Left forelimb (tissue), 1 donor: ENCODE results near the gene SPEG.

Source experiments
- DNase-seq: peaks from one replicate; pipeline ENCODE4 v3.0.0-alpha.2; 2018; ENCODE audit warnings: low spot score

Gene SPEG

DNA sequence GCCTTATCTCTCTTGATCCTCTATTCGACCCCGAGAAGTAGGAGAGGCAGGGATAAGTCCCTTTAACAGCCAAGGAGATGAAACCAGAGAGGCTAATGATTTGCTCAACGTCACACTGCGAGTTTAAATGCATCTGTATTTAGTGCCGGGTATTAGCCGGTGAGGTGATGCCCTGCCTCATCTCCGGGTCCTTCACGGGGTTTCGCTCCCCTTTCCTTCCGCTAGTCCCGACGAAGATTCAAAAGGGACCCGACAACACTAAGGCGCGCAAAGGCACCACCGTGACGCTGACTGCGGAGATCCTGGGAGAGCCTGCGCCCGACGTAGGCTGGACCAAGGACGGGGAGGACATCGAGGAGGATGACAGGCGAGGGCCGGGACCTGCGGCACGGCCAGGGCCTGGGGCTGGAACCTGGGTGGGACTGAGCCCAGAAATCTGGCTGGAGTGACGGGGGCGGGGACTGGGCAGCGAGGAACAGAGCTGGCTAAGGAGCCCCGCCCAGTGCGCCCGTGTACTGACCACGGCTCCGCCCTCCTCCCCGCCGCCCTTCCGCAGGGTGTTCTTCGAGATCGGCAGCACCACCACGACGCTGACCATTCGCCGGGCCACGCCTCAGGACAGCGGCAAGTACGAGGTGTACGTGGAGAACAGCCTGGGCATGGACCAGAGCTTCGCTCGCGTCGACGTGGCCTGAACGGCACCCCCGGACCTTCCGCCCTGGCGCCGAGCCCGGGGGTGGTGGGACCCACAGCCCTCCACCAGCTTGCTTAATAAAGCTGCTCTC, 63.0 kb downstream of the SPEG start:
- DNase-seq, result peak; percentile 85

DNA sequence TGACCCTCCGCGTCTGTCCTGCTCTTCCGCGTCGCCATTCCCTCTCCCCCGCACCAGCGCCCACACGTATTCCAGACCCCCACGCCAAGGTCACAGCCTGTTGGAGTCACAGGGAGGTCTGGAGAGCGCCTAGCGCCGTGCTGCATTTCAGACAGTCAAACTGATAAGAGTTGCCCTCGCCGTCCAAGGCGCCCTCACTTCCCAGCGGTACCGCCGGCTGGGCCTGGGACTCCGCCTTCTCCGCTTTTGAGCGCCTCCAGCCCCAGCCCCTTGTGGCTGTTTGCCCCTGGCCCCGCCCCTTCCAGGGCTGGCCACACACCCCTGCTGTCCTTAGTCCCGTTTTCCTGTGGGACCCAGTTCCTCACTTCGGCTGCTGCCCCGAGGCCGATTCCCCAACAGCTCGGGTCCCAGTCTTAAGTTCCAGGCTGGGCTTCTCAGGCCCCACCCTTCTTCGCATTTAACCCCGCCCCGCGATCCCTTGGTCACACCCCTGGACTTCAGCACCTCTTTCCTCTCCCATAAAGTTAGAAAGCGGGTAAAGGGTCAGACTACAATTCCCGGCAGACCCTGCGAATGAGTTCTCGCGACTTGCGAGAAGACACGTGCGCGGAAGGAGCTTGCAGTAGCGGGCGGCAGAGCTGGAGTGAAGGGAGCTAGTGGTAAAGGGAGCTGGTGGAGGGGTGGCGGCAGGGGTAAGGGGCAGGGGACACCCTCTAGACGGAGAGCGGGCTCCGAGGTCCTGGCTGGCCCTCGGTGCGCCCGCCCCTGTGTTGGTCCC, 63.8 kb downstream of the SPEG start, which contains the start of gene GMPPA:
GMPPA (plus strand) TSS at position 612 of the 778 bp plus-strand sequence. CDS start 1,085 bp downstream, outside the sequence.
- peak; percentile 99 for DNase-seq

DNA sequence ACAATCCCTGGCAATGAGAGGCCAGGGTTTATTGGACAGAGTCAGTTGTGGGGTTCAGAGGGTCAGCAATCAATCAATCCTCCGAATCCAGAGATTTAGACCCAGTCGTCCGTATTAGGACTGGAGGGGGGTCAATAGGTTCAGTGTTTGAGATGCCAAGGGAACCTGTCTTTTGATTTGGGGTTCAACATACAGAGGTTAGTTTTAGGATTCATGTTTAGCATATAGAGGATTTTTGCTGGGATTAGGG, 64.3 kb downstream of the SPEG start:
- DNase-seq, result no peak

DNA sequence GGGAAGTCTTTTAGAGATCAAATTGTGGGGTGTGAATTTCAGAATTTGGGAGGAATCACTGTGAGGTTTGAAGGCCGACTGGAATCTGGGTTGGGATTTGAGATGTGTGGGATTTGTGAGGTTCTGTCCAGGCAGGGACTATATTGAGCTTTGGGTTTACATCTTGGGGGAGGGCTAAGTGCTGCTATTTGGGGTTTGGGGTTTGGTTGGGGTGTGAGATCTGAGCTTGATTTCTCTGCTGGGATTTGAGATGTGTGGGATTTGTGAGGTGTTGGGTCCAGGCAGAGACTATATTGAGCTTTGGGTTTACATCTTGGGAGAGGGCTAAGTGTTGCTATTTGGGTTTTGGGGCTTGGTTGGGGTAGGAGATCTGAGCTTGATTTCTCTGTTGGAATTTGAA, 64.9 kb downstream of the SPEG start:
- DNase-seq, result no peak

DNA sequence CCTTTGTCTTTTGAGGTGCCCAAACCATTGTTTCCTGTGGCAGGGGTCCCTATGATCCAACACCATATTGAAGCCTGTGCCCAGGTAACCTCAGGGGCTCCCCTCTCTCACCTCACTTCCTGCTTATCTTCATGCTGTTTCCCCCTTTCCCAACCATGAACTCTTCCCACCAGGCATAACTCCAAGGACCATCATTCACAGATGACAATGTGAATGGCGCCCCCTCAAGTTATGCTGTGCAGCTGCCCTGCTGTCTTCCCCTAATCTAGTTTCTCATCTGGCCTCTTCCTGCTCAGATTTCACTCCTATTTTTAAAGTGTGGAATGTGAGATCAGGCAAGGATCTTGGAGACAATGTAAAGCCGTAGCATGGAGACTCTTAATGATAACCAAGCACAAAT, 65.5 kb downstream of the SPEG start:
- DNase-seq, result no peak

DNA sequence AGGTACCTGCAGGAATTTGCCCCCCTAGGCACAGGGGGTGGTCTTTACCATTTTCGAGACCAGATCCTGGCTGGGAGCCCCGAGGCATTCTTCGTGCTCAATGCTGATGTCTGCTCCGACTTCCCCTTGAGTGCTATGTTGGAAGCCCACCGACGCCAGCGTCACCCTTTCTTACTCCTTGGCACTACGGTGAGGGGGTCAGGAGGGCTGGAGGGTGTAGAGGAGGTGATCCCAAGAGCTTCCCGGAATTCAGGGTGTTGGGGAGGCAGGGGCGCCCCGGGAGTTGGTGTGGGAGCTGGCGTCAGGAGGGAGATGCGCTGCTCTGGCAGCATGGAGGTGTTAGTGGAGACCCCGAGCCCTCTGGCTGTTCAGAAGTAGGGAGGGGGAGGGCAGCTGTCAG, 67.2 kb downstream of the SPEG start:
- no peak for DNase-seq

DNA sequence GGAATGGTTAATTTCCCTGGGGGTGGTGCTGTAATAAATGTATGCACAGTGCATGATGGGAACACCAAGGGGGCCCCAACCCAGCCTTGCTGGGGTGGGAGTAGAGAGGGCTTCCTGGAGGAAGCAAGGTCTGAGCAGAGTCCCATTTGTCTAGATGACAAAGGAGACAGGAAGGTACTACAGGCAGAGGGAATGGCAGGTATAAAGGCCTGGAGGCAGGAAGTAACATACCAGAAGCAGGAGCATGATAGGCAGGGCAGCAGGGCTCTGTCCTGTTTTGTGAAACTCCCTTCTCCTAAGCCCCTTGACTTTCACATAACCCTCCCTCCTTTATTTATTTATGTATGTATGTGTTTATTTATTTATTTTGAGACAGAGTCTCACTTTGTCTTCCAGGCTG, 68.0 kb downstream of the SPEG start:
- DNase-seq, result no peak

DNA sequence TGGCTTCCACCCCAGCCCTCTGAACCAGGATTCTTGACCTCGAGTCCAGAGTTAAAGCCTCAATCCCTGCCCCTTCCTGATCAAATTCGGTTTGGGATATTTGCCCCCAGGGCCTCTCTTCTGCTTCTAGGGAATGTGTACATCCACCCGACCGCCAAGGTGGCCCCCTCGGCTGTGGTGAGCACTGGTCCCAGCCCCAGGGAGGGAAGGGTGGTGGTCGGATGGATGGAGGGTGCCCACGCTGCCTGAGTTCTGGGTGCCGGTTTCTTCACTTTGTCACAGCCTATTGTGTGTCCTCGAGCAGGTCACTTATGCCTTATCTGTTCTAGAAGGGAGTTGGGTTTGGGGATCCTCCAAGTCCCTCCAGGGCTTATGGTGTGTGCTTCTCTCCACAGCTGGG, 70.9 kb downstream of the SPEG start:
- DNase-seq, result no peak

DNA sequence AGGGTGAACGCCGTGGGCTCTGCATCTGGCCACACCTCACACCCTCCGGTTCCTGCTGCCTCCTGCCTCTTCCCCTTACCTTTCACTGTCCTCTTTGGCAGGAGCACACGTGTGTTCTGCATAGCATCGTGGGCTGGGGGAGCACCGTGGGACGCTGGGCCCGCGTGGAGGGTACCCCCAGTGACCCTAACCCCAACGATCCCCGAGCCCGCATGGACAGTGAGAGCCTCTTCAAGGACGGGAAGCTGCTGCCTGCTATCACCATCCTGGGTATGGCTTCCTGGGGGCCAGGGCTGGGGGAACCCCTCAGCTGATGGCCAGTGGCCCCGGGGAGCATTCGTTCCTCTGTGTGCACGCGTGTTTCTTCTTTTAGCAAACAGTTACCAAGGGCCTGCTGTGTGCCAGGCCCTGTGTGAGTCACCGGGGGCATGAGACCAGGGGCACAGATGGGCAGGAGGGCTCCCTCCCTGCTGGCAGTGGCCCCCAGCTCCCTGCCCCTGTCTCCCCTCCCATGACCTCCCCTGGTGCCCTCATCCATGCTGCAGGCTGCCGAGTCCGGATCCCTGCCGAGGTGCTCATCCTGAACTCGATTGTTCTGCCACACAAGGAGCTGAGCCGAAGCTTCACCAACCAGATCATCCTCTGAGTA, 71.6 kb downstream of the SPEG start:
- DNase-seq, result no peak

DNA sequence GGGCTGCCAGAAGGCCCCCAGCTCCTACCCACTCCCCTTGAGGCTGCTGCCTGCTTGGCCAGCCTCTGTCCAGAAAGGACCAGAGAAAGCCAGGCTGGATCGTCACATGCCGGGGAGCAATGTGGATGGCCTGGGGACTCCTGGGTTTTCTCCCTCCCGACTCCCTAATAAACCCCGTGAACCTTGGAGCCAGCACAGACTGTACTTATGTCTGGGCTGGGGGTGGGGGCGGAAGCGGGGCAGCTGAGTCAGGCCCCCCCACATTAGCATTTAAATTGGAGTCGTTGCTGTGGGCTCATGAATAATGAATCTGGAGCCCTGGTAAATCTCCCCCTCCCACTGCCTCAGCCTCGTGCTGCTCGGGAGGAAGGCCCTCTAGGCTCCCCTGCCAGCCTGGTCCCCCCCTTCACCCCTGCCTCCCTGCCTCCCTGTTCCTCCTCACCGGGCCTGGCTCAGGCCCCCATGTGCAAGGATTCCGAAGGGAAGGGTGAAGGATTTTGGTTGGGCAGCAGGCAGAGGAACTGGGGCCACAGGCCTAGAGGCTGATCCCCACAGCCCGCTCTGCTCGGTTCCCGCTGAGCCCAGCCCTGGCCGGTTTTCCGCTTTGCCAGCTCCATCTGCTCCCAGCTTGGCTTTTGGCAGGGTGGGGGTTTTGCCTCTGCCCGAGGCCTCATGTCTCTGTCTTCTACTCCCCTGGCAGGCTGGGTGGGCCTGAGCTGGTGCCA, 72.3 kb downstream of the SPEG start:
- no peak for DNase-seq

DNA sequence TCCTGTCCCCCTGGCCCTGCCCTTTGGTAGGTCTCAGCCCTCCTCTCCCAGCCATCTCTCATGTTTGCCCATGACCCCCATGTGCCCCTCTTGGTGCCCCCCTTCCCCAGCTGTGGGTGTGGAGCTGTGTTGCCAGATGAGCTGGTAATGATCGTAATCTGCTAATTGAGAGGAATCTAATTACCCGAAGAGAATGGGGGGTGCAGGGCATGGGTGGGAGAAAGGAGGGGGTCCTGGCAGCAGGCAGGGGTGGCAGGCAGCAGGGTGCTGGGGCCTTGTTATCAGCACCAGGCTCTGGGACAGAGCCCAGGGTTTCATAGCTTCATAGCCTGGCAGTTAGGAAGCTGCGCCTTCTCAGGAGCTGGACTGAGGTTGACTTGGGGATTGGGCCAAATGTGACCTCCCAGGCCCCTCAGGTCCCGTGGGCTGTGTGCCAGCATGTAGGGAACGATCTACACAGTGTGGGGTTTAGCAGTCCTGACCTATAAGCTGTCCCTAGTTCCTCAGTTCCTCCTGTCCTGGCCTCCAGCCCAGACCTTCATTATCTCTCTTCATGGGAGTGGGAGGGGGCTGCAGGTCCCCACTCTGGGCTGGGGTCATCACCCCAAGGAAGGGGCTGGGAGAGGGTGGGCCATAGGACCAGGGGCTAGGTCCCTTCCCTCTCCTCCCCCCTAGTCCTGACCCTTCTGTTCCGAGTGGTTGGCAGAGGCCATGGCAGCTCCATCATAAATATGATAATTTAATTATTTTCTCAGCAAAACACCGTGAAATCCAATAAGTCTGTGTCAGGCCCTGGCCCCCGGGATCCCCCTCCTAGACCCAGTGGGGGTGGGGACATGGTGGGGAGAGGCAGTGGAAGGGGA, 73.2 kb downstream of the SPEG start:
- DNase-seq, result no peak

DNA sequence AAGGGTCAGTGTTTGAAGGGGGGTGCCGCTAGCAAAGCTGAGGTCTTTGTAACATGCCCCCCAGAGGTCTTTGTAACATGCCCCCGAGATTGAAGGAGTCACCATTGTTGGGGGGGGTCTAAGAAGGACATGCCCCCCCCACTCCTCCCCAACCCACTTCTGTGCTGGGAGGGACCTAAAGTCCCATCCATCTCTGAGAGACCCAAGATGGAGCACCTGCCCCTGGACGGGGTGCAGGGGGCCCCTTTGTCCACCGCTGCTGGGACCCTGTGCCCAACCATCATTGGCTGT, 73.7 kb downstream of the SPEG start:
- DNase-seq, result no peak

DNA sequence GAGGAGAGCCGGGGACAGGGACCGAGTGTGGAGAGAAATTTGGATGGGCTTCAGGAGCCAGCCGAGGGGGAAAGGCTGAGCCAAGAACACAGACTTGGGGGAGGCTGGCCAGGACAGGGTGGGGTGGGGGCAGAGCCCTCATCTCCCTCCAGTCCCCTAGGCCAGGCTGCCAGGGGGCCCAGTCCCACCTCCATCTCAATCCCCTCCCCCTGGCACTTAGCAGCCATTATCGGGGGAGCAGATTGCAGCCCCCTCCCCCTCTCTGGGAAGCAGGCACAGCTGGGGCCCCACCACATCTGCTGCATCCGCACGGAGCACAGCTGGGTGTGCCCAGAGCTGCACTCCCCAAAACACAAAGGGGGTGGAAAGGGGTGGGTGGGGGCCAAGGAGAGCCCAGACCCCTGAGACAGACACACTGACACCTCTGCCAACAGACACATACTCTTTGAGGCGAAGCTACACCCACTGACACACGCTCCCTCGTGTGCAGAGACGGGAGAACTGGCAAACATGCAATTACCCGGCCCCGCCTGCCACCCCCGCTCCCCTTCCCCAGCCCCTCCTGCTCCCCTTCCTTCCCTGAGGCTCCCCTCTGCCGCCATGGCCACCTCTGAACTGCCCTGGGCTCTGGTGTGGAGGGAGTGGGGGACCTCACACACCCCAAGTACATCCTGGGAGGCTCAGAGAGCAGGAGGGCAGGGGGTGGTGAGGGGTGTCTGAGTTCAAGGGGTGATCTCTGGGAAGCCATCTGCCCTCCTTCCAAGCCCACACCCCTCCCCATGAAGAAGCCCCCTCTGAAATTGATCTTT, 74.5 kb downstream of the SPEG start:
- no peak for DNase-seq

DNA sequence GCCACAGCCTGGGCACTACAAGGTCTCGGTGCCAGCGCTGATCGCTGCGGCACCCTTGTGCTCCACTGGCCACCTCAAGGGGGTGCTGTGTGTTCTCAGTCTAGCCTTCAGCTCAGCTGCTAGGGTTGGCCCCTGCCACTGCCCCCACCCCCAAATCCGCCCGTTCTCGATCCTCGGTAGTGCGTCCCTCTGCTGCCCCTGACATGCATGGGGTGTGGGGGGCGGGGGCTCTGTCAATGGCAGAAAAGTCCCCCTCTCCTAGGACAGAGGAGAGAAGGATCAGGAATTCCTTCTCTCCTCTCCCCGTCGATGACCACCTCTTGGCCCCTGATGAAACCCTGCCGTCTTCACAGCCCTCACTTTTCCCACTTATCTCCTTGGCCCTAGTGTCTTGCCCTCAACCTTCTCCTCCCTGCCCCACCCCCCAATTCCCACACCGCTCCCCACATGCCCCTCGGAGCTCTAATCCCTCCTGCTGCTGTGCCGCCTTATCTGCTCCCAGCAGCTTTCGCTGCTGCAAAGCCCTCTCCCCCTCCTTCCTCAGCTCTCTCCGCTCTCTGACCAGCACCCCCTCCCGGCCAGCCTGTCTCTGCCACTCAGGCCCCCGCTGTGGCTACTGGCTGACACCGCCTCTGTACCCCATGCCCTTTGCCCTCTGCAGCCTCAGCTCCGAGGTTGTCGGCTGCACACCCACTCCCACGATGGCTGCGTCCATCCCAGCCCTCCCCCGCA, 75.3 kb downstream of the SPEG start:
- DNase-seq, result no peak

DNA sequence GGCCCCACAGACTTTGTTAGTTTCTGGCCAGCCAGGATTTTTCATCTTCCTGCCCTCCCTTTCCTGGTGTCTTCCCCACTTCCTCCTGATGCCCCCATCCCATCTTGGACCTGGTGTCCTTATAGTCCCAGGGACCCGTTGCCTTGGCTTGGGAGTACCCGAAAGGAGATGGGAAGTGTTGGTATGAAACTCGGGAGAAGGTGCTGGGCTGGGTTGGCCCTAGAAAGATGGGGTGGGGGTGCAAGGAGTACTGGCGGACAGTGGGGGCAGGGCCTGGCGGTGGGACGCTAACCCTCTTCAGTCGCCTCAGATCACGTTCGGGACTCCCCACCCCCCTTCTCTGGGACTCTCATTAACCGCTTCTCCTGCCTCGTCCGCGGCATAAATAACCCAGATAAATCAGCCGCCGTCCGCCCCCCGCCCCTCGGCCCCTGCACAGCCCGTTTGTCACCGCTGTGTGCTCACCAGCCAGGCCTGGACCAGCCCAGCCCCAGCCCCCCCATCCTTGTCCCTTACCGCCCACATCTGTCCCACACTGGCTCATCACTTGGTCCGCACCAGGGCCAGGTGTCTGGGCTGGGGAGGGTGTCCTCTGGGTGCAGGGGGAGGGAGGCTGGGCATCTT, 76.0 kb downstream of the SPEG start:
- DNase-seq, result no peak

DNA sequence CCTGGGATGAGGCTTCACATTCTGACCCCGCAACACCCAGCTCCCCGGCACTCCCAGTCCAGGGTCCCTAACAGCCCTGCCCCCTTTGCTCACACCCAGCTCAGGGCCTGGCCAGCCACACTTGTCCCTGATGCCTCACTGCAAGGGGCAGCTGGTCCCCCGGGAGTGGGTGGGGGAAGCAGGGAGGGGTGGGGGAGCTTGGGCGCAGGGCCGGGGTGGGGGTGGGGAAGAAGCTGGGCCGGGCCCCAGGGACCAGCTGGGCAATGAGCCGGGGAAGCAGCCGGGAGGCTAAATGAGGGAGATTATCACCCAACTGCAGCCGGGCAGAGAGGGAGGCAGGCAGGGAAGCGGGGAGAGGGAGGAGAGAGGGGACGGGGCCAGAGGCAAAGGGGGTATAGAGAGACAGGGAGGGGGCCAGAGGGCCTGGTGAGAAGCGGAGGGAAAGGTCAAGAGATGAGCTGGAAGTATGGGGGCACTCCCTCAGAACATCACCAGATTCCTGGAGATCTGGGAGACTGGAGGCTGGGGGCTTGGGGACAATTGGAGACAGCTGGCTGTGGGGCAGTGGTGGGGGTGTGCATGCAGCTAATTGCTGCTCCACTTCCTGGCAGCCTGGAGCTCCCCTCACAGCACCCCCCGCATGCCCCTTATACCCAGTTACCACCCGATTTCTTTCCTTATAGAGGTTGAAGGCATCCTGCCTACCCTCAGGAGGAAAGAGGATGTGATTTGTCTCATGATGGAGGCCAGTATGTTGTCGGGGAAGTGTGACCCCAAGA, 77.1 kb downstream of the SPEG start:
- no peak for DNase-seq

DNA sequence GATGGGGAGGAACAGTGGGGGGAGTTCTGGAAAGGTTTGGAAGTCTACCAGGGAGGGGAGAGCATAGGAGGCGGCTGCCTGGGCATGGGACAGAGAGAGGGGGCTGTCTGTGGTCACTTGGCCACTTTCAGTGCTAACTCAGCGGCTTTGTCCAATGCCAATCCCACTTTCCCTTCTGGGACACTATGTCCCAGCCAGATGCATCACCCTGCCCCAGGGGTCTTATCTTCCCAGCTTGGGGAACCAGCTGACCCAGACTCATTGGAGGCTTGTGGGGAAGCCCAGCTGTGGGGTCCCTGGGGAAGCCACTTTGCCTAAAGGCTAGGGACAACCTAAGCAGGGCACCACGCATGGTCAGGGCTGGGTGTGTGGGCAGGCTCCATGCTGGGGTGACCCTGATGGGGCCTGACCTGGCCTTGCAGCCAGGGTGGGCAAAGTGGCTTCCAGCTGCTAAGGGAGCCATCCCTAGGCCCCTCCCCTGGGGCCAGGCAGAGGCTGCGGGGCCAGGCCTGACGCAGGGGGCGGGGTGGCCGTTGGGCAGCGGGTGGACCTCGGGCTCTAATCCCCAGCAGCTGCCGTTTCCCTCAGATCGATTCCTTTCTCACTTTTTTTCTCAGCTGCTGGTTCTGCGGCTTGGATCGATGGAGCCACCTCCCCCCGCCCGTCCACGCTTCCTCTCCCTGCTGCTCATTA, 78.0 kb downstream of the SPEG start:
- DNase-seq, result no peak

DNA sequence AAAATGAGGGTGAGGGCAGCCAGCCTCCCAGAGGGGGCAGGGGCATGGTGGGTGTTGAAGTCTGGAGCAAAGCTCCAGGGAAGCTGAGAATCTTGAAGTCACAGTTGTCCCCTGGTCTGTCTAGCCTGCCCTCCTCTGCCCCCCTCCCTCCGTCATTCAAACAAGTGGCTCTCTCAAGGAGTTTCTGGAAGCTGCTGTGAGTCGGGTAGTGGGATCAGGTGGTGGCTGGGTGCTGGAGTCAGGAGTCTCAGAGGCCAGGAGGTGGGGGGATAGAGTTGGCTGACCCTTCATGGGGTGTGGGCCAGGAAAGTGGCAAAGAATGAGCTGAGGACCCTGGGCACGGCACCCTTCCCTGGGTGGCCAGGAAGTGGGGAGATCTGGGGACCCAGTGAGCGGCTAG, 79.1 kb downstream of the SPEG start:
- no peak for DNase-seq
